GM12878 (cell line): ENCODE measurements around the gene B4GALNT2. TPM values are rescaled to one million over a fixed set of nuclear protein-coding genes. Genes with fewer than 3 reads are reported as not detected.
A peak's percentile ranks its signal among the peaks of the same experiment; 100 is the strongest.

ENCODE experiments used
- BACH1 ChIP-seq: fragments of 450-650 bp; IDR thresholded peaks from 2 replicates; pipeline ENCODE4 v1.6.1; 2017; ENCODE audit warnings: mild to moderate bottlenecking, borderline replicate concordance
- BHLHE40 ChIP-seq, 2 experiments: fragments of 450-650 bp in 1 of 2; IDR thresholded peaks; 2 replicates each; pipeline ENCODE4 v1.6.1; 2011 to 2017; ENCODE audit warnings: low read depth in 2 of 2, borderline replicate concordance in 1 of 2, improper control_type of control experiment in 1 of 2, low read length in 1 of 2, mild to moderate bottlenecking in 1 of 2
- FOXK2 ChIP-seq: fragments of 450-650 bp; IDR thresholded peaks from 2 replicates; pipeline ENCODE4 v1.6.1; 2017; ENCODE audit warnings: mild to moderate bottlenecking, moderate library complexity
- MTA2 ChIP-seq: fragments of 450-650 bp; IDR thresholded peaks from 2 replicates; pipeline ENCODE4 v1.6.1; 2016; ENCODE audit warnings: low read depth, mild to moderate bottlenecking, moderate library complexity
- PAX5 ChIP-seq: IDR thresholded peaks from 2 replicates; pipeline ENCODE4 v1.6.1; 2011; ENCODE audit warnings: low read depth, low read length, borderline replicate concordance
- SMAD5 ChIP-seq: IDR thresholded peaks from 2 replicates; pipeline ENCODE4 v1.6.1; 2016; ENCODE audit warnings: antibody characterized with exemption, low read depth
- TBL1XR1 ChIP-seq: IDR thresholded peaks from 2 replicates; pipeline ENCODE4 v1.6.1; 2012; ENCODE audit warnings: low read depth, low read length, improper control_type of control experiment
- YY1 ChIP-seq: IDR thresholded peaks from 2 replicates; pipeline ENCODE4 v1.6.1; 2011; ENCODE audit warnings: low read depth, mild to moderate bottlenecking, low read length
- polyA plus RNA-seq, 11 experiments: library from polyadenylated mRNA; depleted of rRNA in 4 of 11; unstranded in 6 of 11; stranded (reverse) in 5 of 11; fragments of >200 nt; fragmentation: Nextera tagmentation in 4 of 11; fragmentation: Illumina TruSeq in 1 of 11; extraction: Ambion mirVana in 4 of 11; extraction: Trizol in 1 of 11; gene quantifications; 1 replicate in 1 of 11; 2 replicates in 10 of 11; pipeline versions ENCODE4 v1.2.1 to v1.2.3, GENCODE V29; 2011 to 2016; ENCODE audit warnings: inconsistent platforms in 2 of 11, missing spikeins in 2 of 11, low read depth in 1 of 11
- total RNA-seq, 4 experiments: library from RNA; depleted of rRNA in 3 of 4; stranded (reverse); fragments of >200 nt in 3 of 4; fragmentation: Illumina TruSeq in 1 of 4; extraction: Trizol in 1 of 4; gene quantifications; 2 replicates each; pipeline versions ENCODE4 v1.2.1 to v1.2.3, GENCODE V29; 2013 to 2021
- TF ChIP-seq, protein P1 (sequence below): IDR thresholded peaks from 2 replicates; pipeline ENCODE4 v1.6.1; 2011; ENCODE audit warnings: borderline replicate concordance, low read depth, mild to moderate bottlenecking, moderate library complexity, low read length; ENCODE audit not compliant: insufficient read depth, poor library complexity, severe bottlenecking
- TF ChIP-seq, protein P2 (sequence below): fragments of 450-650 bp; IDR thresholded peaks from 2 replicates; pipeline ENCODE4 v1.6.1; 2017; ENCODE audit warnings: mild to moderate bottlenecking, low read depth, inconsistent platforms; ENCODE audit not compliant: poor library complexity, severe bottlenecking
- TF ChIP-seq, protein P3 (sequence below): IDR thresholded peaks from 2 replicates; pipeline ENCODE4 v1.6.1; 2012; ENCODE audit warnings: low read depth, low read length, improper control_type of control experiment
- TF ChIP-seq, protein P4 (sequence below): fragments of 450-650 bp; IDR thresholded peaks from 2 replicates; pipeline ENCODE4 v1.6.1; 2016; ENCODE audit warnings: mild to moderate bottlenecking
- TF ChIP-seq, protein P5 (sequence below): IDR thresholded peaks from 2 replicates; pipeline ENCODE4 v1.6.1; 2012; ENCODE audit warnings: low read length, inconsistent platforms

Gene B4GALNT2
- total and polyA plus RNA-seq, 10 of the 15 experiments (the other 5 are each of a cell fraction or from before 2014, with no cell fraction given), result not detected

DNA sequence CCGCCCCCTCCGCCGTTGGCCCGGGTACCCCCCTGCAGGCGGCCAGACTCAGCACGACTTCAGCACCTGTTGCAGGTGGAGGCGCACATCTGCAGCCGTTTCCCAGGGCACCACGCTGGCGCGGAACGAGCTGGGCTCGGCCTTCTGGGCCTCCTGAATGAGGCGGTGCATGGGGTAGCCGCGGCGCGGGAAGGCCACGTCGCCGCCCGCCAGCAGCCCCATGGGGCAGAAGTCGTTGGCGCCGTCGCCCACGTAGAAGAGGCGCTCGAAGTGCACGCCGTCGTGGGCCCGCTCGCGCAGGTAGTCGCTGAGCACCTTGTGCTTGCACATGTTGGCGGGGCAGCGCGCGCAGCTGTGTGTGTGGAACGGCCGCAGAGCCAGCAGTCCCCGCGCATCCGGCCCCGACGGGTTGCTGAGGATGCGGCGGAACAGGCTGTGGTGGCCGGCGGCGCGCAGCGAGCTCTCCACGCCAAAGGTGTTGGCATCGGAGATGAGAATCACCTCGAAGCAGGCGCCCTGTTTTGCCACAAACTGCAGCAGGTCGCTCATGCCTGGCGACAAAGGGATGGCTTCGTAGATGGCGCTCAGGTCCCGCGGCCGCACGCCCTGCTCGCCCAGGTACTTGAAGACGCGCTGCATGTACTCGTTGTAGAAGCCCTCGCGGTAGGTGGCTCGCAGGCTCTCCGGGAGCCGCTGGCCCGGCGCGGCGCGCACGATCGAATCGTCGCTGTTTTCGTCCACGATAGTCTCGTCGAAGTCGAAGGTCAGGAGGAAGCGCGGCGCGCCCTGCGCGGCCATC, 91.8 kb downstream of the B4GALNT2 start (continued):
- TF ChIP-seq, protein P1, sequence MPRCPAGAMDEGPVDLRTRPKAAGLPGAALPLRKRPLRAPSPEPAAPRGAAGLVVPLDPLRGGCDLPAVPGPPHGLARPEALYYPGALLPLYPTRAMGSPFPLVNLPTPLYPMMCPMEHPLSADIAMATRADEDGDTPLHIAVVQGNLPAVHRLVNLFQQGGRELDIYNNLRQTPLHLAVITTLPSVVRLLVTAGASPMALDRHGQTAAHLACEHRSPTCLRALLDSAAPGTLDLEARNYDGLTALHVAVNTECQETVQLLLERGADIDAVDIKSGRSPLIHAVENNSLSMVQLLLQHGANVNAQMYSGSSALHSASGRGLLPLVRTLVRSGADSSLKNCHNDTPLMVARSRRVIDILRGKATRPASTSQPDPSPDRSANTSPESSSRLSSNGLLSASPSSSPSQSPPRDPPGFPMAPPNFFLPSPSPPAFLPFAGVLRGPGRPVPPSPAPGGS, result peak; percentile 71
- TF ChIP-seq SMAD5 (0 out of 2 replicates have a peak, but pooled peaks have one; percentile 47), MTA2 (no peak), YY1 (no peak), PAX5 (no peak), BACH1 (peak; percentile 59; the same call in 1 of the 2 replicates), BHLHE40 (IDR thresholded peaks at IDR 0.05; ENCODE audit: borderline replicate concordance in 1 of 2, low read depth in 2 of 2, low read length in 1 of 2) (no peak), FOXK2 (no peak), TBL1XR1 (no peak)
- TF ChIP-seq, protein P2, sequence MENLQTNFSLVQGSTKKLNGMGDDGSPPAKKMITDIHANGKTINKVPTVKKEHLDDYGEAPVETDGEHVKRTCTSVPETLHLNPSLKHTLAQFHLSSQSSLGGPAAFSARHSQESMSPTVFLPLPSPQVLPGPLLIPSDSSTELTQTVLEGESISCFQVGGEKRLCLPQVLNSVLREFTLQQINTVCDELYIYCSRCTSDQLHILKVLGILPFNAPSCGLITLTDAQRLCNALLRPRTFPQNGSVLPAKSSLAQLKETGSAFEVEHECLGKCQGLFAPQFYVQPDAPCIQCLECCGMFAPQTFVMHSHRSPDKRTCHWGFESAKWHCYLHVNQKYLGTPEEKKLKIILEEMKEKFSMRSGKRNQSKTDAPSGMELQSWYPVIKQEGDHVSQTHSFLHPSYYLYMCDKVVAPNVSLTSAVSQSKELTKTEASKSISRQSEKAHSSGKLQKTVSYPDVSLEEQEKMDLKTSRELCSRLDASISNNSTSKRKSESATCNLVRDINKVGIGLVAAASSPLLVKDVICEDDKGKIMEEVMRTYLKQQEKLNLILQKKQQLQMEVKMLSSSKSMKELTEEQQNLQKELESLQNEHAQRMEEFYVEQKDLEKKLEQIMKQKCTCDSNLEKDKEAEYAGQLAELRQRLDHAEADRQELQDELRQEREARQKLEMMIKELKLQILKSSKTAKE, result no peak
- TF ChIP-seq, protein P3, sequence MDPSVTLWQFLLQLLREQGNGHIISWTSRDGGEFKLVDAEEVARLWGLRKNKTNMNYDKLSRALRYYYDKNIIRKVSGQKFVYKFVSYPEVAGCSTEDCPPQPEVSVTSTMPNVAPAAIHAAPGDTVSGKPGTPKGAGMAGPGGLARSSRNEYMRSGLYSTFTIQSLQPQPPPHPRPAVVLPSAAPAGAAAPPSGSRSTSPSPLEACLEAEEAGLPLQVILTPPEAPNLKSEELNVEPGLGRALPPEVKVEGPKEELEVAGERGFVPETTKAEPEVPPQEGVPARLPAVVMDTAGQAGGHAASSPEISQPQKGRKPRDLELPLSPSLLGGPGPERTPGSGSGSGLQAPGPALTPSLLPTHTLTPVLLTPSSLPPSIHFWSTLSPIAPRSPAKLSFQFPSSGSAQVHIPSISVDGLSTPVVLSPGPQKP, result no peak
- TF ChIP-seq, protein P4, sequence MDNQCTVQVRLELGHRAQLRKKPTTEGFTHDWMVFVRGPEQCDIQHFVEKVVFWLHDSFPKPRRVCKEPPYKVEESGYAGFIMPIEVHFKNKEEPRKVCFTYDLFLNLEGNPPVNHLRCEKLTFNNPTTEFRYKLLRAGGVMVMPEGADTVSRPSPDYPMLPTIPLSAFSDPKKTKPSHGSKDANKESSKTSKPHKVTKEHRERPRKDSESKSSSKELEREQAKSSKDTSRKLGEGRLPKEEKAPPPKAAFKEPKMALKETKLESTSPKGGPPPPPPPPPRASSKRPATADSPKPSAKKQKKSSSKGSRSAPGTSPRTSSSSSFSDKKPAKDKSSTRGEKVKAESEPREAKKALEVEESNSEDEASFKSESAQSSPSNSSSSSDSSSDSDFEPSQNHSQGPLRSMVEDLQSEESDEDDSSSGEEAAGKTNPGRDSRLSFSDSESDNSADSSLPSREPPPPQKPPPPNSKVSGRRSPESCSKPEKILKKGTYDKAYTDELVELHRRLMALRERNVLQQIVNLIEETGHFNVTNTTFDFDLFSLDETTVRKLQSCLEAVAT, result no peak
- TF ChIP-seq, protein P5, sequence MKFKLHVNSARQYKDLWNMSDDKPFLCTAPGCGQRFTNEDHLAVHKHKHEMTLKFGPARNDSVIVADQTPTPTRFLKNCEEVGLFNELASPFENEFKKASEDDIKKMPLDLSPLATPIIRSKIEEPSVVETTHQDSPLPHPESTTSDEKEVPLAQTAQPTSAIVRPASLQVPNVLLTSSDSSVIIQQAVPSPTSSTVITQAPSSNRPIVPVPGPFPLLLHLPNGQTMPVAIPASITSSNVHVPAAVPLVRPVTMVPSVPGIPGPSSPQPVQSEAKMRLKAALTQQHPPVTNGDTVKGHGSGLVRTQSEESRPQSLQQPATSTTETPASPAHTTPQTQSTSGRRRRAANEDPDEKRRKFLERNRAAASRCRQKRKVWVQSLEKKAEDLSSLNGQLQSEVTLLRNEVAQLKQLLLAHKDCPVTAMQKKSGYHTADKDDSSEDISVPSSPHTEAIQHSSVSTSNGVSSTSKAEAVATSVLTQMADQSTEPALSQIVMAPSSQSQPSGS, result peak; percentile 21; the same call in 1 of the 2 replicates
